GM19099 (cell line): ENCODE results near the gene RHEB.

ENCODE experiments used
- POLR2A ChIP-seq: IDR thresholded peaks from 3 replicates; pipeline ENCODE4 v1.6.1; 2011; ENCODE audit warnings: low read depth; ENCODE audit not compliant: insufficient read length; ENCODE audit errors: extremely low read depth

RHEB gene

GRCh38 chr7:151438864-151439601, 80.7 kb downstream of the RHEB start:
- no peak for TF ChIP-seq POLR2A

GRCh38 chr7:151437866-151438516, 81.7 kb downstream of the RHEB start:
- TF ChIP-seq POLR2A: no peak

- no peak for TF ChIP-seq POLR2A
These were observed 82.5 kb downstream of the RHEB start for GRCh38 chr7:151437159-151437553.

- TF ChIP-seq POLR2A: no peak
These were observed 83.1 kb downstream of the RHEB start for GRCh38 chr7:151436446-151437158.

- no peak for TF ChIP-seq POLR2A
These were observed 83.7 kb downstream of the RHEB start for GRCh38 chr7:151435971-151436370.

GRCh38 chr7:151435103-151435916, 84.4 kb downstream of the RHEB start:
- TF ChIP-seq POLR2A: no peak

- TF ChIP-seq POLR2A: no peak
These were observed 85.1 kb downstream of the RHEB start for GRCh38 chr7:151434549-151434948.

GRCh38 chr7:151433721-151434400, 85.8 kb downstream of the RHEB start:
- no peak for TF ChIP-seq POLR2A

- TF ChIP-seq POLR2A: no peak
These were observed 86.8 kb downstream of the RHEB start for GRCh38 chr7:151432658-151433521.

- no peak for TF ChIP-seq POLR2A
These were observed 87.9 kb downstream of the RHEB start for GRCh38 chr7:151431768-151432311.

GRCh38 chr7:151431281-151431767, 88.4 kb downstream of the RHEB start:
- TF ChIP-seq POLR2A: no peak

GRCh38 chr7:151430391-151431205, 89.1 kb downstream of the RHEB start:
- TF ChIP-seq POLR2A: no peak

GRCh38 chr7:151429560-151430331, 89.9 kb downstream of the RHEB start:
- TF ChIP-seq POLR2A: no peak
